ENCODE results near the gene ADAM15.

The ADAM15 gene

DNA sequence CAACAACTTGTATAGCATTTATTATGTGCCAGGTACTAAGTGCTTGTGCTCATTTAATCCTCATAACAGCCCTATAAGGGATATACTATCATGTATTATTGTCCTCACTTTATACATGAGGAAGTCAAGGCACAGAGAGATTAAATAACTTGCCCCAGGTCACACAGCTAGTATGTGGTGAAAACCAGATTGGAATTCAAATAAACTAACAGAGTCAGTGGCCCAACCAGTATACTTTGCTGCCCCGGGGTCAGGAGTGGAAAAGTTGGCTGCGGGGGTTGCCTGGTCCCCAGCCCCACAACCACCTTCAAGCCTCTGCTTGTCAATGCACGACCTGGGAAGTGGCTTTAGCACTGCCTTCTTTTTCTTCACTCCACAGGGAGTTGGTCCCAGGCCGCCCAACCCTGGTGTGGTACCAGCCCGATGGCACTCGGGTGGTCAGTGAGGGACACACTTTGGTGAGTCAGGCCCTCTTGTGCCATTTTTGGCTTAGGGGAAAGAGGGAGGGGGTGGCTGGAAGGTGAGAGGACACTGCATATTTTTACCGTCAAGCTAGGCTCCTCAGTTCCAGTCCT is 2.5 kb downstream of the ADAM15 start:
- no peak for DNase-seq

GRCh38 chr1:155057104-155057503 is 6.0 kb downstream of the ADAM15 start:
- DNase-seq = no peak

- no peak for DNase-seq
These were observed 6.7 kb downstream of the ADAM15 start for GRCh38 chr1:155057788-155058211.

- no peak for DNase-seq
These were observed 9.6 kb downstream of the ADAM15 start for GRCh38 chr1:155060736-155061135.

DNA sequence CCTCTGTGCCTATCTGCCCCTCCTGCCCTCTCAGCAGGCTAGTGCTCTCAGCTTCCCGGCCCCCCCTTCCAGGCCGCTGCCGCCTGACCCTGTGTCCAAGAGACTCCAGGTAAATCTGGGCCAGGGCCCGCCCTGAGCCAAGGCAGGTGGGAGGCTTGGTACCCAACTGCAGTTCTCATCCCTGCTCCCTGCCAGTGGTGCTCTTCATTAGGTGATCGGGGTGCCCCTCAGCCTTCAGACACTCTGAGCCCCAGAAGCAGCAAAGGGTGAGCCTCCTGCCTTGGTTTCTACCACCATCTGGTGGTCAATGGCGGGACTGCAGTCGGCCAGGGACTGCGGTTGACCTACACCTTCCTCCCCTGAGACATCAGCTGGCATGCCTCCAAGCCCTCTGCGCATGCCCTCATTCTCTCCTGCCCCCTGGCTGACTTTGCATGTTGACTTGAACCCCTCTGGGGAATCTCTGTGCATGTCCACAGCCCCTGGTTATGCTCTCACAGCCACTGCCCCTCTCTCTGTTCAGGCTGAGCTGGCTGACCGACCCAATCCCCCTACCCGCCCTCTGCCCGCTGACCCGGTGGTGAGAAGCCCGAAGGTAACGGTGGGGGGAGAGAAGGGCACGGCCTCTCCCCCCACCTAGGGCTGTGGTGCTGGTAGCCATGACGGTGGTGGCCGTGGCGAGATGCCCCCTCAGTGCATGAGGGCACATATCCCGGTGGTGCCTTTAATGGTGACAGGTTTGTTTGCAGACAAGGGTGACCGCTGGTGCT is 10.4 kb downstream of the ADAM15 start:
- DNase-seq = peak; percentile 66

GRCh38 chr1:155062151-155062686 is 11.1 kb downstream of the ADAM15 start:
- no peak for DNase-seq

GRCh38 chr1:155062702-155063411 is 11.7 kb downstream of the ADAM15 start:
- peak; percentile 17 for DNase-seq

- DNase-seq = peak; percentile 30
These were observed 12.5 kb downstream of the ADAM15 start, which contains the start of gene EFNA4 for GRCh38 chr1:155063550-155064110. Gene EFNA4 (plus strand): TSS chr1:155063740. CDS start chr1:155063824, 84 bp downstream.

GRCh38 chr1:155064111-155064831 is 13.2 kb downstream of the ADAM15 start:
- DNase-seq = peak; percentile 15

GRCh38 chr1:155064832-155065429 is 13.8 kb downstream of the ADAM15 start:
- no peak for DNase-seq

GRCh38 chr1:155066777-155067176 is 15.7 kb downstream of the ADAM15 start:
- no peak for DNase-seq

DNA sequence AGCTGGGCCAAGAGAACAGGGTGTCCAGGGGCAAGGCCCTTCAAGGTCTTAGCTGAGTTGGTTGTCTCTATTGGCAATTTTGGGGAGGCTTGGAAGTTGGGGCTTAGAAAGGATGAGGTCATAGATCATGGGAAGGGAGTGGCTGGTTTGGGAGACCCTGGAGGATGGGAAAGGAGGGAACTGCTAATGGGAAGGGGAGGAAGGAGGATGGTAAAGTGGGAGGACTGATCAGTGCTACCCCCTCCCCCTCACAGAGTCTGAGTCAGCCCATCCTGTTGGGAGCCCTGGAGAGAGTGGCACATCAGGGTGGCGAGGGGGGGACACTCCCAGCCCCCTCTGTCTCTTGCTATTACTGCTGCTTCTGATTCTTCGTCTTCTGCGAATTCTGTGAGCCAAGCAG is 17.5 kb downstream of the ADAM15 start:
- DNase-seq = no peak

GRCh38 chr1:155069551-155070157 is 18.5 kb downstream of the ADAM15 start:
- peak; percentile 76 for DNase-seq

GRCh38 chr1:155070158-155070621 is 19.1 kb downstream of the ADAM15 start:
- DNase-seq = peak; percentile 76

DNA sequence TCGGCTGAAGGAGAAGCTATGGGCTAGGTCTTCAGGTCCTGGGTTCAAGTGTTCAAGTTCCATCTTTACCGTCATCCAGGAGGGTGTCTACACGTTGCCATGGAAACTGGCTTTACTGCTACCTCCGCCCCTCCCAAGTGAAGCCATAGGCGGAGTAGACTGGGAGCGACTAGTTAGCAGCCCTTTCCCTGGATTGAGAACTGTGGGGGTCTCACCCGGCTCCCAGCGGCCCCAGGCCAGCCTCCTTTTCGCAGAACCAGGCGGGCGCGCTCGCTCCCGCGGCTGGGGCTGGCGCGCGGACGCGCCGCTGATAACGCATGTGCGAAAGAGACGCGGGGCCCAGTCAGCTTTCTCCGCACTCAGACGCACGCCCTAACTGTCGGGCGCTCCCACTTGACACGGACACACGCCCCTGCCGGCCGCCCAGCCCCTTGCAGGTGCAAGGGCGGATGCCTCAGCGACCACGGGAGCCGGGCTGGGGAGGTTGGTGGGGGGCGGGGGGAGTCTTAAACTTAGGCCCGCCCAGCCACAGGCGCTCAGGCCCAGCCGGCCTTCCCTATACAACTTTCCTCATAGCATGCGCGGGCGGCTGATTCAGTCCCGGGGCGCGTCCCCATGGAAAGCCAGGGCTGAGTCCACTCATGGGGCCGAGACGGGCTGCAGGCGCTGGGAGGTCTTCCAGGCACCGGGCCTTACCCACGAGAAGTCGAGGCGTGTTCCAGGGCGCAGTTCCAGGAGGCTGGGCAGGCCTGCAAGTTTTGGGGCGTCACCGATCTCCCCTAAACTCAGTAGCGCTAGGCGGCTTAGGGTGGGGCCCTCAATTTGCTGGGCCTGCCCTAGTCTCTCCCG is 19.8 kb downstream of the ADAM15 start:
- peak; percentile 86 for DNase-seq

DNA sequence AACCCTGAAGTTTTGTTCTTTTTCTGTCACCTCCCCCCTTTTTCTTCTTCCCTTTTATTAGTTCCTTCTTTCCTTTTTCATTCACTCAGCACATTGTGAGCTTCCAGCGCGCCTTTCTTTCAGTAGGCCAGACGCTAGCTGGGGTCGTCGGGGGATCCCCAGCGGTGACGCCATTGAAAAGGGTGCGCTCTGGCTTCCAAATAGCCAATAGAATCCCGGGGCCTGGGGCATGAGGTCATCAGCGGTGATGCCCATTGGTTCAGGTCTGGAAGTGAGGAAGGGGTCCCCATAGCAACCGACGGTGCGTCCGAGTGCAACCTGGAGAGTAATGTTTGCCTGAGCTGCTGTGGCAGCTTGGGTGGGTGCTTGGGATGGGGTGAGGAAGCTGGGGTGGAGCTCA is 20.6 kb downstream of the ADAM15 start:
- peak; percentile 58 for DNase-seq

DNA sequence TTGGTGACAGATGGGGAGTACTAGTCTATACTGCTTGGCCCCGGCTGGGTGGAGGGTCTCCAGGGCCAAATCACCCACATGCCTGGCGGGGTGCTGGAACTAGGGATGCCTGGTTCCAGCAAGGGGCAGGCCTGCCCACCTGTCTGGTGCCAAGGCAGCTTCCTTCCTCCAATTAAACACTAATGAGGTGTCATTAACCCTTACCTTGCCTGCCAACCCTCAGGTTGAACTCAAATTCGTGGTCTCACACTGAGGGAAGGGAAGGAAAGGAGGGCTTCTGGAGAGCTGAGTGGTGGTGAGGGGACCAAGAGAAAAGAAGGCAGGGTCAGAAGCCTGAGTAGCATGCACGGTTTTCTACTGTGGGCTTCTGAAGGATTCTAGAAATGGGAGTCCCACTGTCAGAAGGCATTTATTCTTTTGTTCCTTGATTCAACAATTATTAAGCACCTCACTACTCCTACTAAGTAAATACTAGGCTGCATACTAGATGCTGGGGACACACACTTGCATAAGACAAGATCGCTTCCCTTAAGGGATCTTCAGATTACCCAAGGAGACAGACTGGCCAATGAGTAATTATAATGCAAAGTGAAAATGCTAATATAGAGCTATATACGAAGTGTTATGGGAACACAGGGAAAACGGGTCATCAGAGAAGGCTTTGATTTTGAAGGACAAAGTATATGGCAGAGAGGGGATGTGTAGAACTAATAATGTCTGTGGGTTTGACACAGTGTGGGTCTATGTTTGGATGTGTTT is 21.6 kb downstream of the ADAM15 start:
- DNase-seq = no peak

- no peak for DNase-seq
These were observed 22.5 kb downstream of the ADAM15 start for GRCh38 chr1:155073377-155074242.

DNA sequence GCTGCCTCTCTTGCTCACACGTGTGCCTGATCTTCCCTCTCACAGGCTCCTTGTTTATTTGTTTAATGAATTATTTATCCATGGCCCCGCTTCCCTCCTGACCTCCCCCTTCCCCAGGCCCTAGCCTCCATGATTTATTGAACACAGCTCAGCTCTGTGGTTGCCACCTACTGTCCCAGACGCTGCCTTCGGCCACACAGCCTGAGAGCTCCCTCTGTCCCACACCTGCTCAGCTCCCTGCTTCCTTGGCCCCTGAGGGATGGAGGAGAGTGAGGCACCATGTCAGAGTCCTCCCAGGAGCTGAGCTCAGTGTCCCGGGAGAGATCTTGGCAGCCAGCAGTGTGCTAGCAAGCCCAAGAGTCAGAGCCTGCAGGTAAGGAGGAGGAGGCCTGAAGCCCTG is 24.4 kb downstream of the ADAM15 start:
- DNase-seq = no peak

Measured in NCI-H146 (cell line).